Measurements from ENCODE around the gene GUCY2C. TPM values are rescaled to one million over a fixed set of nuclear protein-coding genes. Genes with fewer than 3 reads are reported as not detected.

Gene GUCY2C
- total RNA-seq, 2 experiments from 2014 or later: not detected

DNA sequence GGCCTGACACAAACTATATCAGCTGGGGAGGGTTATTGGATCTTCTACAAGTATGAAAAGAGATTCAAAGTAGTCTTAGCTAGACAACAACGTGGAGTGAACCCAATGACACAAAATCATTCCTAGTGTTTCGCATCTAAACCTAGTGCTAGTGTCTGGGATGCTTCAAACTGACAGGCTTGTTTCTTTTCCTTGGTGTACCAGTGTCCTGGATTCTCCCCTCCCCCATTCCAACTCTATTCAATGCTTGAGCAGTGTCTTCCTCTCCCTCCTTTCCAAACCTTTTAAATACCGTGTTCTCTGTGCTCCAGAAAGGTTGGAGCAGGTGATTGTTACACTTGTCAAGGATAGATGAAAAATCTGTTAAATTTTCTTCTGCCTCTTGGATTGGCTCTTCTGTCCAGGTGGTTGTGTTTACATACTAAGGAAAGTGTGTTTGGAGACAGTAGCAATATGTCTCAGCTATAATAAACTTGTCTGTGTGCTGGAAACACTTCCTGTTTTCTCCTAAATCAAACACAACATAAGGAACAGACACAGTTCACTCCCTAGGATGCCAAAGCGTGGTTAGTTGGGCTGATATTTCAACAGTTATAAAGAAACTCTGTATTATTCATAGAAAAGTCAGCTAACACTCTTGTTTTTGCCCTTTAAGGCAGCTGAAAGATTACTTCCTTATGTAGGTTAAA lies 14.4 kb upstream of the GUCY2C start:
- H3K9me3 Mint-ChIP-seq: no peaks in the 10 kb centered on the region
- ChIA-PET POLR2A (no interaction called here), CTCF (no interaction called here)
- no peaks in the 10 kb centered on the region for H3K4me1 Mint-ChIP-seq (ENCODE audit: low read depth)
- no peaks in the 10 kb centered on the region for H3K36me3 Mint-ChIP-seq (ENCODE audit: low read depth)
- H3K4me1 ChIP-seq (ENCODE audit: insufficient read depth, low read length): no peaks in the 10 kb centered on the region
- ATAC-seq (ENCODE audit: poor library complexity): no peak
- H3K27me3 ChIP-seq (ENCODE audit: control insufficient read depth in 1 of 2, insufficient read depth in 2 of 2, low read length in 2 of 2): no peaks in the 10 kb centered on the region
- H3K4me3 Mint-ChIP-seq: no peak overlapping the region
- no peak for TF ChIP-seq CTCF (IDR thresholded peaks at IDR 0.05)
- no peaks in the 10 kb centered on the region for H3K9me3 ChIP-seq (ENCODE audit: control insufficient read depth in 1 of 2, insufficient read depth in 1 of 2, low read length in 2 of 2)
- no peak overlapping the region for H3K27ac ChIP-seq (ENCODE audit: low read depth in 1 of 2, low read length in 2 of 2)
- peaks cover 21% of the 10 kb centered on the region for H3K27me3 Mint-ChIP-seq
- no peak overlapping the region for H3K4me3 ChIP-seq (ENCODE audit: low read length)
- intact Hi-C loops (cut with DNase I, micrococcal nuclease): no loop called here
- no peaks in the 10 kb centered on the region for H3K36me3 ChIP-seq (ENCODE audit: insufficient read depth, low read length)
- no peak overlapping the region for H3K27ac Mint-ChIP-seq
- DNase-seq: no peak

- Mint-ChIP-seq H3K4me1 (ENCODE audit: low read depth) (no peaks in the 10 kb centered on the region), H3K4me3 (no peak overlapping the region), H3K27ac (no peak overlapping the region), H3K9me3 (no peaks in the 10 kb centered on the region), H3K36me3 (ENCODE audit: low read depth) (no peaks in the 10 kb centered on the region), H3K27me3 (peaks cover 9% of the 10 kb centered on the region)
- Histone ChIP-seq H3K4me3 (ENCODE audit: low read length) (no peak overlapping the region), H3K4me1 (ENCODE audit: insufficient read depth, low read length) (no peaks in the 10 kb centered on the region), H3K36me3 (ENCODE audit: insufficient read depth, low read length) (no peaks in the 10 kb centered on the region), H3K27me3 (ENCODE audit: control insufficient read depth in 1 of 2, insufficient read depth in 2 of 2, low read length in 2 of 2) (peaks cover 0 to 3% of the 10 kb centered on the region in 2 experiments), H3K9me3 (ENCODE audit: control insufficient read depth in 1 of 2, insufficient read depth in 1 of 2, low read length in 2 of 2) (no peaks in the 10 kb centered on the region), H3K27ac (ENCODE audit: low read depth in 1 of 2, low read length in 2 of 2) (no peak overlapping the region)
- TF ChIP-seq CTCF (IDR thresholded peaks at IDR 0.05): no peak
- ChIA-PET CTCF (interaction anchor here (0.7 kb wide), 1 partner anchor 656 kb away, joined by 3 read pairs; no protein-coding TSS in a partner anchor), POLR2A (no interaction called here)
- no peak for DNase-seq
- intact Hi-C loops (cut with DNase I, micrococcal nuclease): no loop called here
- ATAC-seq (ENCODE audit: poor library complexity): no peak
These were observed 5.6 kb upstream of the GUCY2C start for GRCh38 chr12:14701809-14702568.

DNA sequence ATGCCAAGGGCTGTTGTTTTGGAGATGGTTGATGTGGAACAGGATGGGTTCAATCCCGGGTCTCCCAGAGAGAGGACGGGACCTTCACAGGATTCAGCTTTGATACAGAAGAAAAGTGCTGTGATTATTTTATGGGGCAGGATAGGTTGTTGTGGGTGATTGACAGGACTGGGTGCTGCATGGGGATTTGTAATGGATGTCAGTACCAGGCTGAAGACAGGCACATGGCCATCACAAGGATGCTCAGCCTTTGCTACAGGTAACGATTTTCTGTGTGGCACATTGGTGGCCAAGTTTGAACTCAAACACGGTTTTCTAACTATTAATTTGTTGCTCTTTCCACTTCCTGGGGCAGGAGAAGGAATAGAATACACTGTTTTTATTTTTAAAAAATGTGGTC lies 4.5 kb upstream of the GUCY2C start:
- H3K27me3 Mint-ChIP-seq: peaks cover 8% of the 10 kb centered on the region
- intact Hi-C loops (cut with DNase I, micrococcal nuclease): no loop called here
- TF ChIP-seq CTCF (IDR thresholded peaks at IDR 0.05): no peak
- no peak overlapping the region for H3K27ac ChIP-seq (ENCODE audit: low read depth in 1 of 2, low read length in 2 of 2)
- no peak overlapping the region for H3K4me3 ChIP-seq (ENCODE audit: low read length)
- no peaks in the 10 kb centered on the region for H3K4me1 ChIP-seq (ENCODE audit: insufficient read depth, low read length)
- DNase-seq (no peak), ATAC-seq (ENCODE audit: poor library complexity) (no peak)
- no peaks in the 10 kb centered on the region for H3K9me3 ChIP-seq (ENCODE audit: control insufficient read depth in 1 of 2, insufficient read depth in 1 of 2, low read length in 2 of 2)
- no peak overlapping the region for H3K4me3 Mint-ChIP-seq
- no peak overlapping the region for H3K27ac Mint-ChIP-seq
- no peaks in the 10 kb centered on the region for H3K36me3 Mint-ChIP-seq (ENCODE audit: low read depth)
- ChIA-PET POLR2A (no interaction called here), CTCF (interaction anchor here (0.7 kb wide), 1 partner anchor 657 kb away, joined by 3 read pairs; no protein-coding TSS in a partner anchor)
- H3K9me3 Mint-ChIP-seq: no peaks in the 10 kb centered on the region
- H3K4me1 Mint-ChIP-seq (ENCODE audit: low read depth): no peaks in the 10 kb centered on the region
- peaks cover 0 to 3% of the 10 kb centered on the region in 2 experiments for H3K27me3 ChIP-seq (ENCODE audit: control insufficient read depth in 1 of 2, insufficient read depth in 2 of 2, low read length in 2 of 2)
- H3K36me3 ChIP-seq (ENCODE audit: insufficient read depth, low read length): no peaks in the 10 kb centered on the region

Data from CD4-positive, alpha-beta T cell (primary cell).